T-helper 9 cell (primary cell): ENCODE data around the gene INPP5D.
"Not testable (repeated sequence)": the region's sequence is repeated elsewhere in the genome, so short reads cannot be mapped to it uniquely, and the experiment has no call there.

Experiments used
- DNase-seq: peaks from one replicate; pipeline ENCODE4 v3.0.0-alpha.2; 2020

The INPP5D gene

GRCh38 chr2:233094614-233095013 is 34.5 kb downstream of the INPP5D start:
- no peak for DNase-seq

GRCh38 chr2:233096006-233096405 is 35.9 kb downstream of the INPP5D start:
- no peak for DNase-seq

GRCh38 chr2:233098618-233099017 is 38.5 kb downstream of the INPP5D start:
- DNase-seq = no peak

GRCh38 chr2:233099820-233100191 is 39.7 kb downstream of the INPP5D start:
- not testable (repeated sequence) for DNase-seq

GRCh38 chr2:233100192-233100998 is 40.3 kb downstream of the INPP5D start:
- peak; percentile 45 for DNase-seq

GRCh38 chr2:233101141-233101540 is 41.0 kb downstream of the INPP5D start:
- no peak for DNase-seq

- no peak for DNase-seq
These were observed 41.7 kb downstream of the INPP5D start for GRCh38 chr2:233101816-233102215.

GRCh38 chr2:233105156-233105895 is 45.2 kb downstream of the INPP5D start:
- no peak for DNase-seq

- no peak for DNase-seq
These were observed 45.8 kb downstream of the INPP5D start for GRCh38 chr2:233105930-233106329.

GRCh38 chr2:233107011-233107410 is 46.9 kb downstream of the INPP5D start:
- no peak for DNase-seq

- DNase-seq = no peak
These were observed 47.7 kb downstream of the INPP5D start for GRCh38 chr2:233107831-233108300.

GRCh38 chr2:233108611-233109490 is 48.7 kb downstream of the INPP5D start:
- DNase-seq = no peak

GRCh38 chr2:233111427-233111826 is 51.3 kb downstream of the INPP5D start:
- DNase-seq = no peak

GRCh38 chr2:233112329-233112728 is 52.2 kb downstream of the INPP5D start:
- no peak for DNase-seq

GRCh38 chr2:233112776-233113452 is 52.8 kb downstream of the INPP5D start:
- no peak for DNase-seq

GRCh38 chr2:233114421-233114861 is 54.3 kb downstream of the INPP5D start:
- DNase-seq = no peak

GRCh38 chr2:233115121-233115520 is 55.0 kb downstream of the INPP5D start:
- DNase-seq = no peak

GRCh38 chr2:233115741-233116140 is 55.6 kb downstream of the INPP5D start:
- no peak for DNase-seq

GRCh38 chr2:233116946-233117345 is 56.8 kb downstream of the INPP5D start:
- no peak for DNase-seq

- no peak for DNase-seq
These were observed 57.2 kb downstream of the INPP5D start for GRCh38 chr2:233117351-233117750.

GRCh38 chr2:233117811-233118647 is 57.9 kb downstream of the INPP5D start:
- DNase-seq = no peak

- DNase-seq = no peak
These were observed 58.5 kb downstream of the INPP5D start for GRCh38 chr2:233118648-233119000.
